ENCODE measurements around the gene ASIC3.

Gene ASIC3

DNA sequence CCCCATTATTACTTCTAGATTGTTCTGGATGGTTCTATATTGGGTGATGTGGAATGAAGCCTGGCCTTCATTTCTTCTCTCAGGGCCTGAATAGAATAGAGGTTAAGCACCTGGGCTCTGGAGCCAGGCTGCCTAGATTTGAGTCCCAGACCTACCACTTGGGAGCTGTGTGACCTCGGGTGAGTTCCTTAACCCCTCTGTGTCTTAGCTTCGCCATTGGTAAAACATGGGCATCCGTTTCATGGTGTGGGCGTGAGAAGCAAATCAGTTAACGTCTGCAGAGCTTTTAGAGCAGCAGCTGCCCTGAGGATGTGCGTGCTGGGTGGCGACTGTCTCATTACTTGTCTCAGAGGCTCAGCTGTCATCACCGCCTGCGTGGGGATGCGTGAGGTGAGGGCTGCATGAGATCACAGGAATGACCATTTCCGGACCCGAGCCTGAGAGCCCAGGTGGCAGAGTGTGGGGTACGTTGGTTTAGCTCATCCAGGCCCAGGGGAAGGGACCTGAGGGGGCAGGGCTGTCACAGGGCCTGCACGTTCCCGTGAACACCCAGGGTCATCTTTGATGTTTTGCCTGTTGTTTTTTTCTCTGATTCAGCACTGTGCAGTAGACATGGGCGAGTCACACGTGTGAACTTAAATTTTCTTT, 47.6 kb downstream of the ASIC3 start:
- Histone ChIP-seq H4K5ac (ENCODE audit: low read length) (no peak overlapping the region), H3K4me1 (ENCODE audit: control insufficient read depth, low read depth, low read length) (no peaks in the 10 kb centered on the region), H3K9ac (ENCODE audit: low read length) (no peak overlapping the region), H2BK15ac (replicated peaks; ENCODE audit: low read depth) (no peak overlapping the region), H3K27ac (ENCODE audit: low read depth, low read length) (no peak overlapping the region), H3K79me1 (ENCODE audit: low read length) (peaks cover 38% of the 10 kb centered on the region), H3K4me2 (ENCODE audit: low read length) (no peak overlapping the region), H3K56ac (ENCODE audit: low read length) (no peak overlapping the region), H3K27me3 (ENCODE audit: insufficient read depth, low read length, poor library complexity) (no peaks in the 10 kb centered on the region), H2BK120ac (ENCODE audit: low read depth, low read length) (no peak overlapping the region), H3K4me3 (ENCODE audit: low read length) (no peak overlapping the region), H4K8ac (ENCODE audit: low read depth, low read length) (no peak overlapping the region), H2BK5ac (ENCODE audit: low read length) (no peak overlapping the region), H3K36me3 (ENCODE audit: control insufficient read depth, insufficient read depth, low read length) (no peaks in the 10 kb centered on the region), H3K18ac (ENCODE audit: low read length) (no peak overlapping the region), H3K4ac (ENCODE audit: low read depth, low read length) (no peak overlapping the region), H3K23ac (ENCODE audit: low read length) (no peak overlapping the region), H2AK5ac (ENCODE audit: low read length) (no peak overlapping the region), H3K79me2 (ENCODE audit: control insufficient read depth, insufficient read depth, low read length) (peaks cover 21% of the 10 kb centered on the region)
- DNase-seq: no peak
- WGBS (ENCODE audit: extremely low coverage, insufficient coverage, low lambda C conversion rate): no CpG with 5 or more reads among the region's 17 CpGs

DNA sequence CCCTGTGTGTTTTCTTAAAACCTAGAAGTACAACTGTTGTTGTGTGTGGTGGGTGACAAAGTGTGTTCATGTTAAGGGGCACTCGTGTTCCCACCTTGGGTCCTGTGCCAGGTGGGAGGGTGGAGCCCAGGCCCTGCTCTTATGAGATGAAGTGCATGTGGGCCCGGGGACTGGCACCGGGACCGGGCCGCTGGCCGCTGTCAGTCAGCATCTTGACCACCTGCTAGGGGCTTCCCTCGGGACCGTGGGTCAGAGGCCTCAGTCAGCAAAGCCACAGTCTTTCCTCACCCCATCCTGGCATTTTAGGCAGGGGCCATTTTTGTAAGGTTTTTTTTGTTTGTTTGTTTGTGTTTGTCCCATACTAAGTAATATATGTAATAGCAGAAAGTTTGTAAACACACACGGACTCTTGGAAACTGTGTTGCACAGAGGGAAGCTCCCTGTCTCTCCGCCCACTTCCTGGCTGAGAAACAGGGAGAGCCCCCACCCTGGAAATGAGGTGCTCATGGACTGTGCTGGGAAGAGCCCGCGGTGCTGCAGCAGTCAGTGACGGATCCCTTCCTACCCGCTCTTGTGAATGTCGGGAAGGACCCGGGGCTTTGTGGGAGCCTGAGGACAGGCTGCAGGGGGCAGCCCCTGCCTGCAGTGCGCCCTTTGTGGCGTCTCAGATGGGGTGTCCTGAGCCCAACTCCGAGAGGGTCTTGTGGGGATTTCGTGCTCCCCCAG, 51.3 kb downstream of the ASIC3 start:
- H3K4me3 ChIP-seq (ENCODE audit: low read length): no peak overlapping the region
- H2BK5ac ChIP-seq (ENCODE audit: low read length): no peak overlapping the region
- H4K8ac ChIP-seq (ENCODE audit: low read depth, low read length): no peak overlapping the region
- no peak overlapping the region for H2AK5ac ChIP-seq (ENCODE audit: low read length)
- H4K5ac ChIP-seq (ENCODE audit: low read length): no peak overlapping the region
- no peak overlapping the region for H3K27ac ChIP-seq (ENCODE audit: low read depth, low read length)
- H3K79me2 ChIP-seq (ENCODE audit: control insufficient read depth, insufficient read depth, low read length): peaks cover 6% of the 10 kb centered on the region
- no peak for DNase-seq
- peaks cover 17% of the 10 kb centered on the region for H3K79me1 ChIP-seq (ENCODE audit: low read length)
- no peak overlapping the region for H2BK15ac ChIP-seq (replicated peaks; ENCODE audit: low read depth)
- no CpG with 5 or more reads among the region's 20 CpGs for WGBS (ENCODE audit: extremely low coverage, insufficient coverage, low lambda C conversion rate)
- H3K36me3 ChIP-seq (ENCODE audit: control insufficient read depth, insufficient read depth, low read length): no peaks in the 10 kb centered on the region
- H3K4me1 ChIP-seq (ENCODE audit: control insufficient read depth, low read depth, low read length): peaks cover 3% of the 10 kb centered on the region
- H3K27me3 ChIP-seq (ENCODE audit: insufficient read depth, low read length, poor library complexity): no peaks in the 10 kb centered on the region
- H3K23ac ChIP-seq (ENCODE audit: low read length): no peak overlapping the region
- H3K4me2 ChIP-seq (ENCODE audit: low read length): no peak overlapping the region
- H3K9ac ChIP-seq (ENCODE audit: low read length): no peak overlapping the region
- no peak overlapping the region for H3K4ac ChIP-seq (ENCODE audit: low read depth, low read length)
- no peak overlapping the region for H3K18ac ChIP-seq (ENCODE audit: low read length)
- H3K56ac ChIP-seq (ENCODE audit: low read length): no peak overlapping the region
- no peak overlapping the region for H2BK120ac ChIP-seq (ENCODE audit: low read depth, low read length)

DNA sequence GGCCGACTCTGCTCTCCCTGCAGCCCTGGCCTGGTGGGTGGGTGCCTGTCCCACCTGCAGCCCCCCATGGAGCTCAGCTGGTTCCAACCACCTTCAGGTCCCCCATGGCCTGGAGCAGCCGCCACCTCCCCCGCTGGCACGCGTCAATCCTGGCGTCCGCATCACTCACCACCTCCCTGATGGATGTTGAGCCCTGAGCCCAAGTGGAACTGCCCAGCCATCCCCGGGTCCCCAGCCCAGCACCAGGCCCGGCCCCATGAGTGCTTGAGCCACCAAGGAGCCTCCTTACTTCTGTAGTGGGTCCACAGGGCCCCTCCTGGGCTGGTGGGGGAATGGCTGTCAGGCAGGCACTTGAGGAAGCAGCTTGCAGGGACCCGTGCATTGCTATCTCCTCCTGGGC, 52.6 kb downstream of the ASIC3 start:
- H3K79me1 ChIP-seq (ENCODE audit: low read length): peaks cover 9% of the 10 kb centered on the region
- no peaks in the 10 kb centered on the region for H3K36me3 ChIP-seq (ENCODE audit: control insufficient read depth, insufficient read depth, low read length)
- H3K4me3 ChIP-seq (ENCODE audit: low read length): no peak overlapping the region
- H2BK15ac ChIP-seq (replicated peaks; ENCODE audit: low read depth): no peak overlapping the region
- no peak overlapping the region for H3K9ac ChIP-seq (ENCODE audit: low read length)
- peaks cover 3% of the 10 kb centered on the region for H3K4me1 ChIP-seq (ENCODE audit: control insufficient read depth, low read depth, low read length)
- H2BK120ac ChIP-seq (ENCODE audit: low read depth, low read length): no peak overlapping the region
- H3K56ac ChIP-seq (ENCODE audit: low read length): no peak overlapping the region
- WGBS (ENCODE audit: extremely low coverage, insufficient coverage, low lambda C conversion rate): no CpG with 5 or more reads among the region's 10 CpGs
- H2AK5ac ChIP-seq (ENCODE audit: low read length): no peak overlapping the region
- peaks cover 2% of the 10 kb centered on the region for H3K79me2 ChIP-seq (ENCODE audit: control insufficient read depth, insufficient read depth, low read length)
- H3K4ac ChIP-seq (ENCODE audit: low read depth, low read length): no peak overlapping the region
- no peak overlapping the region for H4K8ac ChIP-seq (ENCODE audit: low read depth, low read length)
- no peak overlapping the region for H4K5ac ChIP-seq (ENCODE audit: low read length)
- H3K18ac ChIP-seq (ENCODE audit: low read length): no peak overlapping the region
- no peak overlapping the region for H3K23ac ChIP-seq (ENCODE audit: low read length)
- no peaks in the 10 kb centered on the region for H3K27me3 ChIP-seq (ENCODE audit: insufficient read depth, low read length, poor library complexity)
- DNase-seq: no peak
- no peak overlapping the region for H3K4me2 ChIP-seq (ENCODE audit: low read length)
- H2BK5ac ChIP-seq (ENCODE audit: low read length): no peak overlapping the region
- no peak overlapping the region for H3K27ac ChIP-seq (ENCODE audit: low read depth, low read length)

DNA sequence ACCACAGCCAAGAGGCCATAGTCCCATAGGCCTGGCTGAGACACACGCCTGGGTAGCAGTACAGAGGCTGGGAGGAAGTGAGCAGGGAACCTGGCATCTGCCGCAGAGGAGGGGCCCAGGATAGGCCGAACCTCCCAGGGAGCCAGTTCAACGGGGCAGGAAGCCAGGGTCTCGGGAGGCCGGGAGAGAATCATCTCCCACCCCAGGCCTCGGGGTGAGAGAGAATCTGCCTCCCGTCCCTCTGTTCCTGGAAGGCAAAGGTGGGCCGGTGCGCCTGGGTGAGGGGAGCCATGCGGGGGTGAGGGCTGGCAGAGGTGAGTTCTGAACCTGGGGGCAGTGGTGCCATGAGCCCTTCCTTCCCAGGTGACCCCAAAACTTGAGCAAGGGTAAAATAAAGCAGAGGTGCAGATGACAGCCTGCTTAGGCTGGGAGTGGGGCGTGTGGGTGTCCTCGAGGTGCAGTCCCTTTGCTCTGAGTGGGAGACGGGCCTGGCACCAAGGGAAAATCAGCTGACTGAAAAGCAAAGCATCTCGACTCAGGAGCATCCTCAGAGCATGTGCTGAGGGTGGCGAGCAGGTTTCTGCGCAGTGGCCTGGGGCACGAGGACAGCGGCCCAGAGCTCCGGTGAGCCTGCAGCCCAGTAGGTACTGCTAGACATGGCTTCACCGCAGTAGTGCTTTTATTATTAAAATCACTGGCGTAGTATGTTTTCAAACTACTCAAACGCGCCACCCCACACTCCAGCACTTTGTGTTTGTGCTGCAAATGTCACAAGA, 53.5 kb downstream of the ASIC3 start:
- peaks cover 2% of the 10 kb centered on the region for H3K79me2 ChIP-seq (ENCODE audit: control insufficient read depth, insufficient read depth, low read length)
- WGBS (ENCODE audit: extremely low coverage, insufficient coverage, low lambda C conversion rate): no CpG with 5 or more reads among the region's 24 CpGs
- H2BK15ac ChIP-seq (replicated peaks; ENCODE audit: low read depth): no peak overlapping the region
- H3K23ac ChIP-seq (ENCODE audit: low read length): no peak overlapping the region
- no peak overlapping the region for H3K4ac ChIP-seq (ENCODE audit: low read depth, low read length)
- H3K27ac ChIP-seq (ENCODE audit: low read depth, low read length): no peak overlapping the region
- H2BK120ac ChIP-seq (ENCODE audit: low read depth, low read length): no peak overlapping the region
- H3K18ac ChIP-seq (ENCODE audit: low read length): no peak overlapping the region
- H3K4me3 ChIP-seq (ENCODE audit: low read length): no peak overlapping the region
- H3K56ac ChIP-seq (ENCODE audit: low read length): no peak overlapping the region
- H3K79me1 ChIP-seq (ENCODE audit: low read length): peaks cover 6% of the 10 kb centered on the region
- H3K4me2 ChIP-seq (ENCODE audit: low read length): no peak overlapping the region
- DNase-seq: no peak
- no peak overlapping the region for H4K8ac ChIP-seq (ENCODE audit: low read depth, low read length)
- no peaks in the 10 kb centered on the region for H3K27me3 ChIP-seq (ENCODE audit: insufficient read depth, low read length, poor library complexity)
- H3K4me1 ChIP-seq (ENCODE audit: control insufficient read depth, low read depth, low read length): peaks cover 3% of the 10 kb centered on the region
- no peak overlapping the region for H2BK5ac ChIP-seq (ENCODE audit: low read length)
- H3K9ac ChIP-seq (ENCODE audit: low read length): no peak overlapping the region
- no peak overlapping the region for H2AK5ac ChIP-seq (ENCODE audit: low read length)
- no peaks in the 10 kb centered on the region for H3K36me3 ChIP-seq (ENCODE audit: control insufficient read depth, insufficient read depth, low read length)
- H4K5ac ChIP-seq (ENCODE audit: low read length): no peak overlapping the region

All from mesendoderm (in vitro differentiated cells).